Embryonic facial prominence (tissue), 1 donor: ENCODE data around the gene TPD52L2.

Experiments used
- DNase-seq: peaks from one replicate; pipeline ENCODE4 v3.0.0-alpha.2; 2016; ENCODE audit errors: extremely low spot score

The TPD52L2 gene

DNA sequence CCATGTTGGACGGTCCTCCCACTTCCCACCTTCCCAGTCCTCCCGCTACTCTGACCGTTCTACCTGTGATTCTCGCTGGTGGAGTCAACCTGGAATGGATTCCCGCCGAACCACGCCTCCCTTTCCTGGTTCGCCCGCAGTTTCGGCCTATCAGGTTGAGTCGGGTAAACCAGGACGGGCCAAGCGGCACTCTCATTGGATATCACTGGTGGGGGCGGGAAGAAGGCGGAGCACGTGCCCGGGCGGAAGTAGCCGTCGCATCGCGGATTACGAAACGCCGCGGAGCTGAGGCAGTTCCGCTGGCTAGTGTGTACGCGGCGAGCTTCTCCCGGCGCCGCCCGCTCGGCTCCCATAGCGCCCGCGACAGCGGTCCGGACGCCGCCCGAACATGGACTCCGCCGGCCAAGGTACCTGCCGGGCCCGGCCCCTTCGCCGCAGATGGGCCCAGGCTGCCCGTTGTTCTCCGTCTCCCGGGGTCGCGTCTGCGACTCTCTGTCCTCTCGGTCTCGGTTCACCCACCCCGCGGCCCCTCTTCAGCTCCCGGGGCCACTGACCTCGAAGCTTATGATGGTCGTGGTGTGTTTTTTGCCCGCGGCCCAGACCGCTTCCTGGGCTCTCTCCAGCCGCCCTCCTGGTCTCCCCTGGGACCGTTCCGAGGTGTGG lies at the start of gene TPD52L2:
TPD52L2 (plus strand) TSS at position 293 of the 663 bp plus-strand sequence; CDS start at position 389, 96 bp downstream.
- peak; percentile 96 for DNase-seq

DNA sequence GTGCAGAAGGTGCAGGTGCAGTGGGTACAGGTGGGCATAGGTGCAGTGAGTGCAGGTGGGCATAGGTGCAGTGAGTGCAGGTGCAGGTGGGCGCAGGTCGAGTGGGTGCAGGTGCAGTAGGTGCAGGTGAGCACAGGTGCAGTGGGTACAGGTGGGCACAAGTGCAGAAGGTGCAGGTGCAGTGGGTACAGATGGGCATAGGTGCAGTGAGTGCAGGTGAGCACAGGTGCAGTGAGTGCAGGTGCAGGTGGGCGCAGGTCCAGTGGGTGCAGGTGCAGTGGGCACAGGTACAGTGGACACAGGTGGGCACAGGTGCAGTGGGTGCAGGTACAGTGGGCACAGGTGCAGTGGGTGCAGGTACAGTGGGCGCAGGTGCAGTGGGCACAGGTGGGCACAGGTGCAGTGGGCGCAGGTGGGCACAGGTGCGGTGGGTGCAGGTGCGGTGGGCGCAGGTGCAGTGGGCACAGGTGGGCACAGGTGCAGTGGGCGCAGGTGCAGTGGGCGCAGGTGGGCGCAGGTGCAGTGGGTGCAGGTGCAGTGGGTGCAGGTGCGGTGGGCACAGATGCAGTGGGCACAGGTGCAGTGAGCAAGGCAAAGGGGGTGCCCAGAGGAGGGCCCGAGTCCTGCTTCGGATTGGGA lies 49.3 kb upstream of the TPD52L2 start:
- no peak for DNase-seq

DNA sequence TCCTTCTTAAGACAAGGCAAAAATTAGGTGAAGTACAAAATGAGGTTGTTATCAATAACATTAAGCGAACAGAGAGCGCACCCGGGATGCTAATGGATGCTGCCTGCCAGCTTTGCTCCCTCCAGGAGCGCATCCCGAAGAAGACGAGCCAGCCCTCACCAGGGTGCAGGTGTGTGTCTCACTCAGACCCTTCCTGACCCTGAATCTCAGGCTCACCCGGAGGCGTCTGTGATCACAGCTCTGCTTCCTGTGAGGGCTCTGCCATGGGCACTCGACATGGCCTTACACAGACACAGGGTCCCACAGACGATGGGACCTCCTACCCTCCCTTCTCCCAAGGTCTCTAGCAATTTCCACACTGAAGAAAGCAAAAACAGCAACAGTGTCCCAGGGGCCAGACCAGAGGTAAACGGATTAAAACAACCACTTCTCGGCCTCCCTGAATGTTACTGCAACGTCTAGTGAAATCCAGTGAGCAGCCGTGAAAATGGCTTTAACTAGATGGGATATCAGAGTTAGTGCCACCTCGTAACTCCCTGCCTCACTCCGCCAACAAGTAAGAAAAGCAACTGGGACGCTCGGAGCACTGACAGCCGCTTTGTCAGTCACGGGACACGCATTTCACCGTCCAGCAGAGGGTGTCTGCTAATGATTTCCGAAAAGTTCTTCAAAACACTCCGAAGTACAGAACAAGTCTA lies 45.7 kb upstream of the TPD52L2 start:
- no peak for DNase-seq

DNA sequence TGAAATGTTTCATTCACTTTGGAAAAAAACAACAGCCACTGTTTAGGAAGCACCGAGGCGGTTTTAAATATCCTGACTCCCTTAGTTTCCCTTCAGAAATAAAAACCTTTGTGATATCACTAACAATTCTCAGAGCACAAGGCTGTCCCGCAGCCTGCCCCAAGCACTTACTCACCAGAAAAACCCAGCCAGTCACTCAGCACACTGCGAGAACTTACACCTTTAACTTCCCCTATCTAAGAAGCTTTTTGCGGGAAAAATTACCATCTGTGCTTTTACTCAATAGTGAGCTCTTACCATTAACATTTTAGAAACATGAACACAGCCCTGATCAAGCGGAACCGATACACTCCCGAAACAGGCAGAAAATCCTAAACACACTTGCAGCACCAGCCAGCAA lies 43.3 kb upstream of the TPD52L2 start:
- DNase-seq = no peak

DNA sequence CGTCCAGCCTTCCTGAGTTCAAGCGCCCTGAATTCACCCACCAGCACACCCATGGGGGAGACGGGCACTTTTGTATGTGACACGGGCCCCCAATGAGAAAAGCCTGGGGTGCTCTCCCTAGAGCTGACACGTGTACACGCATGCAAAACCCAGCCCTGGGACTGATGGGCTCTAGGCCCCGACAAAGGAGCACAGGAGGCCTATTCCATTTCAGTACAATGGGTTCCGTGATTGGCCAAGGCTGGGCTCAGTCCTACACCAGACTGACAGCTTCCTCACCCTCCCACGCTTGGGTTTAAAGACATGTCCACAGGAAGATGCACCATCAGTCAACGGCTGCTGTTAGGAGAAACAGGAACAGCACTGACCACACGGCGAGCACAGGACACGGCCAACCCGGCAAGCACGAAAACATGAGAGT lies 42.8 kb upstream of the TPD52L2 start:
- no peak for DNase-seq

DNA sequence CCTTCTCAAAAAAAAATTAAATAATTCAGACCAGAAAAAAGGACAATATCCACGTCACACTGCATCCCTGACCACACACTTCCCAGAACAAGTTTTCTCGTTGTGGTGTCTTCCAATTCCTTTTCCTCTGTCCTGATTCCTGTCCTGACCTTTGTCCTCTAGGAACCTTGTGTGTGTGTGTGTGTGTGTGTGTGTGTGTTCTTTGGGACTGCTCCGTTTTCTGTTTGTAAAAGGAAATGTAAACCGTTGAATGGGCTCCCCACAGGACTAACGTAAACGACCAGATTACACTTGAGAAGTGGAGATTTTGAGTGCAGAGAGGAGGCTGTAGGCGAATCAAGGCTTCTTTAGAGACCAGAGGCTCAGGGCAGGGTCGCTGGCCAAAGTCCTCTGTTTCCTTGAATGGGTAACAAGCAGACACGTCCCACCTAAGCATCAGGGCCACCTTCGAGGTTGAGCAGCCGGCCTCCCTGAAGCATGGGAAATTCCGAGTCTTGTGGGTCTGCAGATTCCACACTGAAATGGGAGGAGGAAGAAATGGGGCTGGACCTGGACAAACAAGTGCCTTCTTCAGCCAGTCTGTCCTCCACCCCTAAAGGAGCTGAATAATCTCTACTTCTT lies 41.3 kb upstream of the TPD52L2 start:
- no peak for DNase-seq

DNA sequence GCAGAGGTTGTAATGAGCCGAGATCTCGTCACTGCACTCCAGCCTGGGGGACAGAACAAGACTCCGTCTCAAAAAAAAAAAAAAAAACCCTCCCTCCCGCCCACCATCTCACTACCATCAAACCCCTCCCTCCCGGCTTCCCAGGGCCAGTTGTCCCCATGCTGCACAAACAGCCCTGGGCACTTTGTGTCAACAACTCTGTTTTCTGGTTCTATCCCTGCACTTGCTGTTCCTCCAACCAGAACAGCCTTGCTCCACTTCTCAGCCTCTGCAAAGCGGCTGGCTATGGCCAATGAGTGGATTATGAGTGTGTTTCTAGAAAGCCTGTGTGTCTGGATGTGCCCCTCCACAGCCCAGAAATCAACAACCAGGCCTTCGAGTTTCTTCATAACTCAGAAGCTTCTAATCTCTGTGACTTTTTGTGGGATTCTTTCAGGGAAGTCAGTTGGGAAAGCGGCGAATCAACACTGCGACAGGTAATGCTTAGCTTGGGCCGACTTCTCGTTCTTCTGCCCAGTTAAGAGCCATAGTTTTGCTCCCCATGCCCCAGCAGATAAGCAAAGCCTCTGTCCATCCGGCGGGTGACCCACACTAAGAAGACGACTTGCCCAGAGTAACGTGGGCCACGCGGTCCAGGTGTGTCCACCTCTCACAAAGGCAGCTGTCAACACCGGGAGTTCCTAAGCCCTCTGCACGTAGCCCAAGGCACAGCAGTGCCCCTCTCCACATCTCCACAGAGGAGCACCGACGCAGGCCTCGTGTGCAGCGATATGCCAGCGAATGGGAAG lies 39.5 kb upstream of the TPD52L2 start:
- DNase-seq = no peak

DNA sequence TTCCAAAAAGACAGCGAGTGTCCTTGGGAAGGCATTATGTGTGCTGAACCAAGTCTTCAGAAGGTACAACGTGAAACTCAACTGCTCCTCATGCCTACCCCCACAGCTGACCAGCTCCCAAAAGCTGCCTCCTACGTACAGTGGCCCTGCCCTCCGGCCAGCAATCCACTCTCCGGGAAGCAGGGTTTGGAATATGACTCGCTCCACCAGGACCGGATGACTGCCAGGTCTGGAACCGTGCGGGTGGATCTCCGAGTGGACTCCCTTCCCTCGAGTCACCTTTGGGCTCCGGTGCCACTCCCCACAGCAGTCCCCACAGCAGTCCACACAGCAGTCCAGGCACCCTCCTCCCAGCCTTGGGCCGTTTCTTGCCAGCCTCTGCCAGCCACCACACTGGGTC lies 38.3 kb upstream of the TPD52L2 start:
- no peak for DNase-seq

DNA sequence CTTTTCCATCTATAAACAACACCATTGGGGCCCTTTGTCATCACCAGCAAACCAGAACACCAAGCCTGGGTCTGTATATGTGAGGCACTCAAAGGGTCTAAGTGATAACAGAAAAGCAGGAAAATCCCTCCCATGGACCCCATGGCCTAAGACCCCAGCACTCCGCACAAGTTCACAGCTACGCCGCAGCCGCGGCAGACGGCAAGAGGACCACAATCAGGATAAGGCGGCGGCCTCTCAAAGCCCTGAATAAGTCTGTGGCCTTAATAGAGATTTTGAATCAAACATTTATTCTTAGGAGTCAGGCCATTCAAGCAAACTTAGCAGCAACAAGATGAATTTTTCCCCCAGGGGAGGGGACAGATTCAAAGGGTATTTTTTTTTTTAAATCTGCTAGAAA lies 36.9 kb upstream of the TPD52L2 start:
- DNase-seq = no peak

DNA sequence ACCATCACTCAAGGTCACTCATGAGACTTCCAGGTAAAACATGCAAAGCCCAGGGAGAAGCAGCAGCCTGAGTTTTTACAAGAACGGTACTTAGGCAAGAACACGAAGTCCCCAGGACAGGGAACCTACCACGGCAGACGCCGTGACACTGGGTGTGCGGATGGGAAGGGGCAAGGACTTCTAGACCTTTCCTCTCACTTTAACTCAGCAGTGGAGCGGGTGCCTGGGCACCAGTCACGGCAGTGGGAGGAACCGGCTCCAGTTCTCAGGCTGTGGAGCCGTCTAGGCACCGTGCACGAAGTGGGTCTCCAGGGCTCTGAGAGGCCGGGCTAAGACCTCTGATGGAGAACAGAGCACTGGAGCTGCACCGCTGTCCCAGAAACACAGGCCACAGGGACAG lies 36.5 kb upstream of the TPD52L2 start:
- DNase-seq = no peak

DNA sequence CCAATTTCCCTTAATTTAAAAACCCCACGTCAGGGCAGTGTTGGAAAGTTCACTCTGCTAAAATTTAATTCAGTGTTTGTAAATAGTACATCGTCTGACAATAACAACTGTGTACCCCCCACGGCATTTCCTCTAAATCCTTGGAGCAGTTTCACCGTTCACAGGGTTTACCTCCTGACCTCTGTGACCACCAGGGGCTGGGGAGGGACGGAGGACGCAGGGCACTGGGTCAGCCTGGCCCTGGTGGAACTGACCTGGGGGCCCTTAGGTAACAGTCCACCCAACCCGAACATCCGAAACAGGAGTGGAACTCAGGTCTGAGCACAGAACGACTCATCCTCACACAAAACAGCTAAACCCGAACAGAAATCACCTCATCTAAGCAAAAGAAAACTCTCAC lies 36.1 kb upstream of the TPD52L2 start:
- no peak for DNase-seq

DNA sequence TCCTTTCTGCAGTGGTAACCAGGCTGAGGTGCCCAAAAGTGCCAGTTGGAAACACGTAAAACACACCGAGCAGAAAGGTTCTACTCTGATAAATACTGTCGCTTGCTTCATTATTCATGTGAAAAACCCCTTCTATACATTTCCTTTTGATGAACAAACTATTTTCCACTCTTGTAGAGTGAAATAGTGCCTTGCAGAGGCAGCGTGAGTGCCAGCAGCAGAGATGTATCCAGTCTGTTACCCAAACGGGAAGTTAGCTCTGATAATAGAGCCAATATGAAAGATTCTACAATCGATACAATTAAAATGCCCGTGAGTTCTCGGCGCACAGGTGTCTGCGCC lies 35.5 kb upstream of the TPD52L2 start:
- DNase-seq = no peak

DNA sequence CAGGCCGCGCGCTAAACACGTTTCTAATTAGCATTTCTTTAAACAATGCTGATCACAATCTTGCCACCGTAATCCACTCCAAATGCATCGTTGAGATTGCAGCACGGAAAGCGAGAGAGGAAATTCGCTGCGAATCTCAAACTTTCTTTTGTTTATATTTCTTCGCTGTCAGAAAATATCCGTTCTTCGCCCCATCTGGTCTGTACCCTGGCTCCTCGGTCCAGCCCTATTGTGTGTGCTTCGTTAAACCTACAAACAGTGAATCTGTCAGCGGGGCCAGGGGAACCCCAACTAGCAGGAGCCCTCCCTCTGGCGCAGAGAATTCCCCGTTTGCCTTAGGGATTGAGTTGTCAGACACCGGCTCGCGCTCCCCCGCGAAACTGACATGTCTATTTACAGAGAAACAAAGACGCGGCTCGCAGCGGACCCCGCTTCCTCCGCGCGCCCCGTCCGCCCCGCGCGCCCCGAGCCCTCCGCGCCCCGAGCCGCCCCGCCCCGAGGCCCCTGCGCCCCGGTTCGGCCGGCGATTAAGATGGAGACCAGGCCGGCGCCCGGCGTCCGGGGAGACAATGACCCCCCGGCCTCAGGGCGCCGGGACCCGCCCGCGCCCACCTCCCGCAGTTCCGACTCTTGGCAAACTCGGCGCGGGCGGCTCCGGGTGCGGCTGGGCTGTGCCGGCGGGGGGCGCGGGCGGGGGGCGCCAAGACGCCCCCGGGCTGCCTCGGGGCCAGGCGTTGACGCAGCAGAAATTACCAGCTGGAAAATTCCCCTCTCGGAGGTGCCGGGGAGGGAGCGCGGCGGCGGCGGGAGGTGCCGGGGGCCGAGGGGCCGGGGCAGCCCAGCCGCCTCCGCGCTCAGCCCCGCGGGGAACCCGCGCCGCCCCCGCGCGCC lies 34.9 kb upstream of the TPD52L2 start:
- DNase-seq = no peak

DNA sequence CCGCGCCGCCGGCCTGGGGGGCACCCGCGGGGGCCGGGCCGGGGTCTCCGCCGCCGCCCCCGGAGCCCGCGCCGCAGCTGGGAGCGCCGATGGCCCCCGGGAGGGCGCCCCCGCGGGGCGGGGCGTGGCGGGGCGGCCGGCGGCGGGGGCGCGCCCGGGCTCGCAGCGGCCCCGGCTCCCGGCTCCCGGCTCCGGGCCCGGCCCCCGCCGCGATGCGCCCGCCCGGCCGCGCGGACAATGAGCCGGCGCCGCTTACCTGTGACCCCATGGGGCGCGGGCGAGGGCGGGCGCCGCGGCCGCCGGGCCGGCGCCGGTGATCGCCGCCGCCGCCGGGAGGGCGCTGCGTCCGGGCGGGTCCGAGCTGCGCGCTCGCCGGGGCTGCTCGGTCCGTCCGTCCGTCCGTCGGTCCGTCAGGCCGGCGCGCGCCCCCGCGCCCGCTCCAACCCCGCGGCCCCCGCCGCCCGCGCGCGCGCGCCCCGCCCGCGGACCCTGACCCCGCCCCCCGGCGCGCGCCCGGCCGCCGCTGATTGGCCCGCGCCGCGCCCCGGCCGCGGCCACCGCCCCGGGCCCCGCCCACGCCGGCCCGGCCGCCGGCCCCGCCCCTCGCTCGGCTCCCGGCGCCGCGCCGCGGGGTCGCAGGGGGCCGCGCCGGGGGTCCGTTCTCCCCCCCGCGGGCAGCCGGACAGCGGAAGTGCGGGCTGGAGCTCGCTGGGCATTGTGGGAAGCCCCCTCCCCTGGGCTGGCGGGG lies 34.1 kb upstream of the TPD52L2 start, which contains the start of gene ZBTB46:
ZBTB46 (minus strand) TSS at position 424 of the 748 bp plus-strand sequence. CDS start 40,507 bp downstream, outside the sequence.
- DNase-seq = no peak

DNA sequence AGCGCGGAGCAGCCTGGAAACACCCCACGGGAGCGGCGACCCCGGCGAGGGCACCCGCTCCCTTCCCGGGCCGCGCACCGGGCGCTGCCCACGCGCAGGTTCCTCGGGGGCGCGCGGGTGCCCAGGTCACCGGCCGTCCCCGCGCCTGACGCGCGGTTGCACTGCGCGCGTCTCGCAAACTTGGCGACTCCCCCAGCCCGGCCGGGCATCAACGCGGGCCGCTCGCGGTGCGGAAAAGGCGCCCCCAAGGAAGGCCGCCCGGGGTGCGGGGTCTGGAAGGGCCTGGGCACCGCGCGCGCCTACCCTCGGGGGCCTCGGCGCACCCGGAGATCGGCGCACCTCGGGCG lies 33.5 kb upstream of the TPD52L2 start:
- DNase-seq = no peak

DNA sequence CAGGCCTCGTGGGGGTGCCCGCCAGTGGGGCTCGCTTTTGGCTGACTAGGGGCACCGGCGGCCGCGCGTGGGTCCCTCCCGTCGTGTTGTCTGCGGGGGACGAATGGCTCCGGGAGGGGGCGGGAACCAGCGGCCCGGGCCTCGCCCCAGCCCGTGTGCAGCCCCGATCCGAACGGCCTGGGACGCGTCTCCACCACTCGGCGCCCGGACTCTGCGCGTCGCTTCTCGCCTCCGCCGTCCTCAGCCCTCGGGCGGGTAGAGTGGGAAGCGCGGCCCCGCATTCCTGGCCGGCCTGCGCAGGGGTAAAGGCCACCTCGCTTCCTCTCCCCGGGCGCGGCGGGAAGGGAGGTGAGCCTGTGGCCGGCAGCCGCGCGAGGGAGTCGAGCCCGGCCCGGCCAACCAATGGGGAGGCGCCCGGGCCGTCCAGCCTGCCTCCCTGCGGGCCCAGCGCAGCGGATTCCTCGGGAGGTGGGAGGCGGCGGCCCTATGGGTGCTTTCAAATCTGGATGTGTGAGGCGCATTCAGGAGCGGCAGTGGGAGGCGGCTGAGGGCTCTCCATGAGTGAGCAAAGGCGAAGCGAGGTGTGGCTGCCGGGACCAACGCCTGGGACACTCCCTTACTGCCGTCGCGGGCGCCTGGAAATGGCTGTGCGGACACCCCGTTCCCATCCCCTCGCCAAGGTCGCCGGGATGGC lies 32.9 kb upstream of the TPD52L2 start:
- no peak for DNase-seq

DNA sequence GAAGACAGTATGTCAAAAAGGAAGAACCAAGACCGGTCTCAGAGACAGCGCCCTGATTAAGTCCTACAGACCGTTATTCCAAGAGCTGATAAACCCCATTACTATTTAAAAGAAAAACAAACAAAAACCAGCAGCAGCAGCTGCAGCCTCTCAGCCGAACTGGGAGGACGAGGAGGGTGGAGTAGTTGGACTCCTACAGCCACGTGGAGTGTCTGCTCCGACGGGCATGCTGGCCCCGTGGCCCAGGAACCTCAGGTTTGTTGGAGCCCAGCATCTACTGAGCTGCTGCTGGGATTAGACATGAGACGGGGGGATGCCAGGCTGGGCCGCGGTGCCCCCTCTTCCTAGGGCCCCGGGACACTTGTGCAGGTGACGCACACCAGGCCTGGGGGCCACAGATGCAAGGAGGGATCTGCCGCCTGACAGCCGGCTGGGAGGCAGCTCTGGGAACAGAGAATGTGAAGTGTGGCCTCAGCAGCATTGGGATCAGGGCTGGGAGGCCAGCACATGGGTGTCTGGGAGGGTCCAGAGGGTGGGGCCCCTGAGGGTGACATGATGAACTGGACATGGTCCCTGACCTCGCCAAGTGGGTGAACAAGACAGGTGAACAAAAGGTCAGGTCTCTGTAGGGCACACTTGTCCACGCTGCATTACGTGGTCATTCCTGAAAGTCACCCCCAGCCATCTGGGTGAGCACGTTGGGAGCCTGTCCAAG lies 31.1 kb upstream of the TPD52L2 start:
- no peak for DNase-seq

DNA sequence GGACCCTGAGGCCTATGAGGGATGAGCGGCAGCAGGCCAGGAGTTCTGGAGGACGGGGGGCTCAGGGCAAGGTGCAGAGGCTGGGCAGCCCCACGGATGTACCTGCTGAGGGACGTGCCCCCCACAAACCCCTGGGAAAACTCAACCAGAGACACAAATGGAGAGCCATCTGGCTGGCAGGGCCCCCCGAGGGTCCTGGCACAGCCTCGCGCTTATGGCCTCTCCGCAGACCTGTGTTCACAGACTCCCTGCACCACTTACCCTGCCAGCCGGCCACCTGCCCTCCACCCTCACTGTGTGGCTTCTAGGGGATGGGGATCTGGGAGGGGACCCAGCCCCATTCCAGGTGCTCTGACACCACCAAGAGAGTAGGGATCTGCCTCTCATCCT lies 30.6 kb upstream of the TPD52L2 start:
- DNase-seq = no peak
